HepG2 (cell line): ENCODE measurements around the gene TOLLIP.

Source experiments
- MTF1 ChIP-seq: sonication (generic); formaldehyde crosslinking; IDR thresholded peaks from 2 replicates; pipeline ENCODE4 v1.5.0; 2020; ENCODE audit warnings: missing genetic modification reagents
- NFIB ChIP-seq: sonication (generic); formaldehyde crosslinking; IDR thresholded peaks from 2 replicates; pipeline ENCODE4 v1.9.0; 2021; ENCODE audit warnings: missing genetic modification reagents, mild to moderate bottlenecking, borderline replicate concordance
- SAP130 ChIP-seq: IDR thresholded peaks from 2 replicates; pipeline ENCODE4 v1.6.1; 2016; ENCODE audit warnings: low read depth
- TCF12 ChIP-seq, 2 experiments: fragments of 450-650 bp in 1 of 2; sonication (generic) in 1 of 2; formaldehyde crosslinking in 1 of 2; IDR thresholded peaks; 2 replicates each; pipeline versions ENCODE4 v1.6.1 to v1.8.0; 2017 to 2022; ENCODE audit warnings: antibody characterized with exemption in 1 of 2, mild to moderate bottlenecking in 1 of 2, missing genetic modification reagents in 1 of 2, moderate library complexity in 1 of 2

DNA sequence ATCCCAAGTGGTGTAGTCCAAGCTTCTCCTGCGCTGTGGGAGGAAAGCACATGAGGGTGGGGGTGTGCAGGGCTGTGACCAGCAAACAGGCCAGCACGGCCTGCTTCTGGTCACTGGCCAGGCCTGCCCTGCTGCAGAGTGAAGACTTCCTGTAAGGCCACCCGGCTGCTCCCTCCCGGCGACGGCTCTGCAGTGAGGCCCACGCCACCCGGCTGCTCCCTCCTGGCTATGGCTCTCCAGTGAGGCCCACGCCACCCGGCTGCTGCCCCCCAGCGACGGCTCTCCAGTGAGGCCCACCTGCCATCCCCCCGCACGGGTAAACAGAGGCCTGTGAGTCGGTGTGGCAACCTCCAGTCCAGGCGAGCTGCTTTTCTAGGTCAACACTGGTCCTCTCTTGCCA is 48.9 kb upstream of the TOLLIP start:
- TF ChIP-seq NFIB (no peak), SAP130 (CRISPR knock-in tag) (no peak), MTF1 (CRISPR knock-in tag) (no peak), TCF12 (IDR thresholded peaks at IDR 0.05) (no peak), TCF12 (CRISPR knock-in tag; IDR thresholded peaks at IDR 0.05) (no peak)
